ENCODE results near the gene ZNF710. TPM values are rescaled to one million over a fixed set of nuclear protein-coding genes. Genes with fewer than 3 reads are reported as not detected.
"Not testable (repeated sequence)": the region's sequence is repeated elsewhere in the genome, so short reads cannot be mapped to it uniquely, and the experiment has no call there.

The ZNF710 gene, protein sequence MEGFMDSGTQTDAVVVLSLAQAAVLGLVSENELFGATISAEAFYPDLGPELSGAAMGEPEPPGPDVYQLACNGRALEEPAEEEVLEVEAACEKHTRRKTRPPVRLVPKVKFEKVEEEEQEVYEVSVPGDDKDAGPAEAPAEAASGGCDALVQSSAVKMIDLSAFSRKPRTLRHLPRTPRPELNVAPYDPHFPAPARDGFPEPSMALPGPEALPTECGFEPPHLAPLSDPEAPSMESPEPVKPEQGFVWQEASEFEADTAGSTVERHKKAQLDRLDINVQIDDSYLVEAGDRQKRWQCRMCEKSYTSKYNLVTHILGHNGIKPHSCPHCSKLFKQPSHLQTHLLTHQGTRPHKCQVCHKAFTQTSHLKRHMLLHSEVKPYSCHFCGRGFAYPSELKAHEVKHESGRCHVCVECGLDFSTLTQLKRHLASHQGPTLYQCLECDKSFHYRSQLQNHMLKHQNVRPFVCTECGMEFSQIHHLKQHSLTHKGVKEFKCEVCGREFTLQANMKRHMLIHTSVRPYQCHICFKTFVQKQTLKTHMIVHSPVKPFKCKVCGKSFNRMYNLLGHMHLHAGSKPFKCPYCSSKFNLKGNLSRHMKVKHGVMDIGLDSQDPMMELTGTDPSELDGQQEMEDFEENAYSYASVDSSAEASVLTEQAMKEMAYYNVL
- 31.4 TPM for total RNA-seq

DNA sequence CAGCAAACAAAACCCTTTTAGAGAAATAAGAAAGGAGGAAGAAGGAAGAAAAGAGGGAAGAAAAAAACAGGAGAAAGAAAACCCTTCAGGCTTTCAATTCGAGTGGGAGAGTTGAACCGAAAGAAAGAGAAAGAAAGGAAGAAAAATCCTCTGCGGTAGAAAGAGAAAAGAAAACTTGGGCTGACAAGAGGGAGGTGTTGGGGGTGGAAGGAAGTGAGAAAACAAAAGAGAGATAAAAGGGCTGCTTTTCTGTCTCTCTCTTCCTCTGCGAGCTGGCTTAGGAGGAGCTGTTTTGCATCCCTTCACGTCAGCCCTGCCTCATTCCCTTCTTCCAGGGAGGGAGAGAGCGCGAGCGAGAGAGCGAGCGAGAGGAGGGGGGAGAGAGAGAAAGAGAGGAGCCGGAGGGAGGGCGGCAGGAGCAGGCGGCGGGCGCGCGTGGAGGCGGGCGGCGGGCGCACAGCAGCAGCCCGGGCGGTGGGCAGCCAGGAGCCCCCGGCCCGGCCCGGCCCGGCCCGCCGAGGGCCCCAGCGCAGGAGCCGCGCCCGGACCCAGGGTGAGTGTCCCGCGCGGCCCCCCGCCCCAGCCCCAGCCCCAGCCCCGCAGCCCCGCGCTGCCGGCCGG, at the start of gene ZNF710:
Gene ZNF710 (plus strand): TSS at position 263 of the 621 bp plus-strand sequence. CDS start 65,814 bp downstream, outside the sequence.
- peak; percentile 67 for DNase-seq (ENCODE audit: low spot score)

DNA sequence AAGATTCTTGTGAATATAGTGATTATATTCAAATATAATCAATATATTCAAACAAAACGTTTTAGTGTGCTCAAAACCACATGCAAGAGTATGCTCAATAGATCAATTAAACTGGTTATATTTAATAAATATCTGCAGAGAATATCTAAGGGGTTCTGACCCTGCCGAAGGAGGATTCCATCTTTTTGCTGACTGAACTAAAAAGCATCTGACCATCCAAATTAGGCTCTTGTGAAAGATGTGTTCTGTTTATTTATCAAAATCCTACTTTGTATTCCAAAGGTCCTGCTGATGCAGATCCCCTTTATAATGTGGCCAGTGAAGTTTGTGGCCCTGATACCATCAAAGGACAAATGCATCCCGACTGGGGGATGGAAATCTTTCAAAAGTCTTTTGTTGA, 46.6 kb upstream of the ZNF710 start:
- no peak for DNase-seq (ENCODE audit: low spot score)

DNA sequence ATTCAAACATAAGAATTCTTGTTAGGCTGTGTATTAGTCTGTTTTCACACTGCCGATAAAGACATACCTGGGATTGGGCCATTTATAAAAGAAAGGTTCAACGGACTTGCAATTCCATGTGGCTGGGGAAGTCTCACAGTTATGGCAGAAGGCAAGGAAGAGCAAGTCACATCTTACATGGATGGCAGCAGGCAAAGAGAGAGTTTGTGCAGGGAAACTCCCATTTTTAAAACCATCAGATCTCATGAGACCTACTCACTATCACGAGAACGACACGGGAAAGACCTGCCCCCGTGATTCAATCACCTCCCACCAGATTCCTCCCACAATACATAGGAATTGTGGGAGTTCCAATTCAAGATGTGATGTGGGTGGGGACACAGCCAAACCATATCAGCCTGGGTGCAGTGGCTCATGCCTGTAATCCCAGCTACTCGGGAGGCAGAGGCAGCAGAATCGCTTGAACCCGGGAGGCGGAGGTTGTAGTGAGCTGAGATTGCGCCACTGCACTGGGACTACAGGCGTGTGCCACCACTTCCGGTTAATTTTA, 45.6 kb upstream of the ZNF710 start:
- not testable (repeated sequence) for DNase-seq (ENCODE audit: low spot score)

DNA sequence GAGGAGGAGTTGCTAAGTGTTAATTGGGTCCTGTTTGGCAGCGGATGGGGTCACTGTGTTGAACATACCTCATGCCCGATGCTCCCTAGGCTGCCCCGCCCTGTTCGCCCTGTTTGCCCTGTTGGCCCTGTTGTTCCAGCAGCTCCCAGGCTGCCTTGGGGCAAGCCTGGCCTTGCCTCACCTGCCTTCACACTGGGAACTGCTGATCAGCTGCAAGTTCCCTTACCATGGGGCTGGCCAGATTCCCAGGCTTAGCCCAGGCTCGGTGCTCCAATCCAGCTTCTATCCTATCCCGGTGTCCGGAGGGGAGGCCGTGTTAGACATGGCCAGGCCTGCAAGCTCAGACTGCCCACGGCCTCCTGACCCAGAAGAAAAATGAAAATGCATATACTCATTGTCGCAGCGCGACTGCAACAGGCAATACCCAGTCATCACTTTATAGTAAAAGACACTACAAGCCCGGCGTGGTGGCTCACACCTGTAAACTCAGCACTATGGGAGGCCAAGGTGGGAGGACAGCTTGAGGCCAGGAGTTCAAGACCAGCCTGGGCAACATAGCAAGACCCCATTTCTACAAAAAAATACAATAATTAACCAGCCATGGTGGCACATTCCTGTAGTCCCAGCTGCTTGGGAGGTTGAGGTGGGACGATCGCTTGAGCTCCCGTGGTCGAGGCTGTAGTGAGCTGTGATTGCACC, 42.9 kb upstream of the ZNF710 start:
- DNase-seq (ENCODE audit: low spot score), result peak; percentile 81

DNA sequence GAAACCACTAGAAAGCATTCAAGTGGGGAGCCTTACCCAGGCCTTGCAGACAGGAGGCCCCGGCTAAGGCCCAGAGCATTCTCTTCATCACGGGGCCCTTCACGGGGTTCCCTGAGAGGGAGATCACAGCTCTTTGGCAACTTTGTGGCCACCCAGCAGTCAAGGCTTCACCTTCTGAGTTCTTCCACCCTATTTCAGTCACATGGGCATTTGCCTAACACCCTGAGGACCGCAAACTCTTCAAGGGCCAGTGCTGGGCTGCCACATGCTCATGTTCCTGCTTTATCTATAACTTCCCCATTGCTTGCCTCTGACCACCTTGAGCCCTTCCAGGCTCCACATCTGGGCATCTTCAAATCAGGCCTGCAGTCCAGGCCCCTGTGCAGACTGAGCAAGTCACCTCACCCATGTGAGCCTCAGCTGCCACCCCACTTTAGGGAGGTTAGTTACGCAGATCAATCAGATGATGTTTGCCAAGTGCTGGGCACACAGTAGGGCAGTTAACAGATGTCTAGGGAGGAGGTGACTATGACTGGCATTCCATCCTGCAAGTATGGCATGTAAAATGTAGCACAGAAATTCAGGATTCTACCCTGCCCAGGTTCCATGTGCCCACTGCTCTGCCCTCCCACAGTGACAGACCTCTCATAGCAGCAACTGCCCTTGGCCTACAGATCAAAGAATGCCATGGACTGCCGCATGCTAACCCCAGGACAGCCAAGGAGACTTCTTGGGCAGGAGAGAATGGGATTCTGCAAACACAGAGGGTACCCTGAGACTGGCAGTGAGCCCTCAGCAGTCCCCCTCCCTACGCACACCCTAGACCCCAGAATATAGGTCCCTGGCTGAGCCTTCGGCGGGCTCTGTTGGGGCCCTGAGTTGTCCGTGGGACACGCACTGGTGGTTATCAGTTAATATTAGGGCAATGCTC, 37.6 kb upstream of the ZNF710 start:
- no peak for DNase-seq (ENCODE audit: low spot score)

DNA sequence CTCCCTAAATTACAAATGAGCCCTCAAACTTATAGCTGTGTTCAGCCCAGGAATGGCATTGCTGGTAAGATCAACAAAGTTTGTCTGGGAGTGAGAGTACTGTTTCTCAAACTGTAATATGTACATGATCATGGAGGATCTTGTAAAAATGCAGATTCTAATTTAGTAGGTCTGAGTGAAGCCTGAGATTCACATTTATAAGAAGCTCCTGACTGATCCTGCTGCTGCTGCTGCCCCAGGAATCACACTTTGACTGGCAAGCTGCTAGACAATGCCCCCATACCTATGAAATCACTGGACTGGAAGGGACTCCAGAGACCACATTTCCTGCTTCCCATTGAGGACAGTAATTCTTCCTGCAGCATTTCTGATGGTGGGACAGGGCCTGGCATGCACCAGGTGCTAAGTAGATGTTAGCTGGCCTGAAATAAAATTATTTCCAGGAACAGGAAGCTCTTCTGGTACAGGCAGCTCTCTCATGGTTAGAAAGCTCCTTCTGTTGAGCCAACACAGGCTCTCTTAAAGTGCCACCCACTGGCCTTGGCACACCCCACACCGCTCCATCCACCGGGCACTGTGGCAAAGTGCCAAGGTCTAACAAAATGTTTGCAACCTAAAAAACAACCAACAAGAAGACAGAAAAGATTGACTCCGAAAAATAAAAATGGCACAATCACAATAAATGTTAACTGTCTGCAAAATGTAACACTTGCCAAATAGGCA, 36.7 kb upstream of the ZNF710 start:
- DNase-seq (ENCODE audit: low spot score), result no peak

DNA sequence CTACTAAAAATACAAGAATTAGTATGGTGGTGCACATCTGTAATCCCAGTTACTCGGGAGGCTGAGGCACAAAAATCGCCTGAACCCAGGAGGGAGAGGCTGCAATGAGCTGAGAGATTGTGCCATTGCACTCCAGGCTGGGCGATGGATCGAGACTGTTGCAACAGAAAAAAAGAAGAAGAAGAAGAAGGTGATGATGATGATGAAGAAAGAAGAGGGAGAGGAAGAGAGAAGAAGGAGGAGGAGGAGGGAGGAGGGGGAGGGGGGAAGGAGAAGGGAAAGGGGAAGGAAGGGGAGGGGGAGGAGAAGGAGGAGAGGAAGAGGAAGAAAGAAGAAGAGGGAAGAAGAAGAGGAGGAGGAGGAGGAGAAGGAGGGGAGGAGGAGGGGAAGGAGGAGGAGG, 33.2 kb upstream of the ZNF710 start:
- no peak for DNase-seq (ENCODE audit: low spot score)

DNA sequence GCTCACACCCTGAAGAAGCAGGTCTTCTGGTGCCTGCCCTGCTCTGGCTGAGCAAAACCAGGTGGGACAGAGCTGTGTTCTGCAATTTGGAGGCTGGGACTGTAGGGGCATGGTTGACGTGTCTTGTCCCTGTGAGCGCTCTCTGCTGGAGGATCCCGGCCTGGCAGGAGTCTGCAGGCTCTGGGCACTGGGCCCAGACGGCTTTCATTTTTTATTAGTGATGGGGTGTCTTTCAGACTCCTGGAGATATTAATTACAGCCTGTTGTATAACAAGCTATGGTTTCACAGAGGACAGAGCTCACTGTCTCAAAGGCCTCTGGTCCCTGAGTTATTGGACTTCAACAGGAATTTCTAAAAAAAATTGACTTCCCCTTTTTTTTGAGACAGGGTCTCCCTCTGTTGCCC, 29.5 kb upstream of the ZNF710 start:
- peak; percentile 50 for DNase-seq (ENCODE audit: low spot score)

DNA sequence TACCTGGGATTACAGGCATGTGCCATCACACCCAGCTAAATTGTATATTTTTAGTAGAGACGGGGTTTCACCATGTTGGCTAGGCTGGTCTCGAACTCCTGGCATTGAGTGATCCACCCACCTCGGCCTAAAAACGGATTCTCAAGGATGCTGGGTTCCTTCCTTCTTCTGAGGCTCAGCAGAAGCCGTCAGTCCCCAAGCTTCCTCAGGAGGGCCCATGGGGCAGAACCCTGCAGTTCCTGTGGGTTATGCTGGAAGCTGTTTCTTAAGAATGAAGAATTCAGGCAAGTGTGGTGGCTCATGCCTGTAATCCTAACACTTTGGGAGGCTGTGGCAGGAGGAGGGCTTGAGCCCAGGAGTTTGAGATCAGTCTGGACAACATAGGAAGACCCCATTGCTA, 29.0 kb upstream of the ZNF710 start:
- DNase-seq (ENCODE audit: low spot score), result no peak

DNA sequence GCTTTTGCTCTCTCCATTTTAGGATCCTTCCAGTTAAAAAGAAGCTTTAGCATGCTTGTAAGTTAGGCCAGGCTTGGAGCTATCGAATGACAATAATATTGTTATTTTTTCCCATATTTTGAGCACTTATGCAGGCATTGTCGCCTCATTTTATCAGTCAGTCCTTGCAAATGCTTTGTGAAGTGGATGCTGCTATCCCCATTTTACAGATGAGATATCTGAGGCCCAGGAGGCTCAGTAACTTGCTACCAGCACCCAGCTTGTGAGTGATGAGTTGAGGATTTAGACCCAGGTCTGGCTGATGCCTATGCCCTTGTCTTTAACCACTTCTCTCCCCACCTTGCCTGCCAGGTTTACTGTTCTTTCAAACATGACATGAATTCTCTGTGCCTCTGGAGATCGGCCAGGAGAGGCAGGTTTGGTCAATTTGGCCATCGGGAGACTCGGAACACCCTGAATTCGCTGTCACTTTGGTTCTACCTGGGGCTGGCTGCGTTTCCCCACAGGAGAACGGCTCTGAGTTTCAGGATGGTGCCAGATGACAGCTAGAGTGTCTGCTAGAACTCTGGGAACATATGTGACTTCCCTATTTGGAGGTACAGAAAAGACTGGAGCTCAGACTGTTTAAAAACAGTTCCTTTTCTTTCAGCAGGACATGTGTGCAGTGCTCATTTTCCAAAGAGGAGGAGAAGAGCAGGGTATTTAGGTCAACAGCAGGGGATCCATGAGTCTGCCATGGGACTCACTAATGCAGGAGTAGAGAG, 25.5 kb upstream of the ZNF710 start:
- DNase-seq (ENCODE audit: low spot score), result no peak

DNA sequence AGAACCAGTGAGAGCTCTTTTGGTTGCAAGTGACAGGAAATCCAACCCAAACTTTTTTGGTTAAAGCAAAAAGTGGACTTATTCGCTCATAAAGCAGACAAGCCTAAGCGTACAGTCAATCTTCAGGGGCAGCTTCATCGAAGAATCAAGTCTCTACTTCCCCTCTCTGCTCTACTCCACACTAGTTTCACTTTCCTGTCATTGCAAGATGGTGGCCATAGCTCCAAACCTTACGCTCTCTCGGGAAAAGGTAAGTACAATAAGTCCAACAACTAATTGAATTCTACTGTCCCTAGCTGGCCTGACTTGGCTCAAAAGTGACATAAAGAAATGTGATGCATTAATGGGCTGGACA, 24.9 kb upstream of the ZNF710 start:
- no peak for DNase-seq (ENCODE audit: low spot score)

DNA sequence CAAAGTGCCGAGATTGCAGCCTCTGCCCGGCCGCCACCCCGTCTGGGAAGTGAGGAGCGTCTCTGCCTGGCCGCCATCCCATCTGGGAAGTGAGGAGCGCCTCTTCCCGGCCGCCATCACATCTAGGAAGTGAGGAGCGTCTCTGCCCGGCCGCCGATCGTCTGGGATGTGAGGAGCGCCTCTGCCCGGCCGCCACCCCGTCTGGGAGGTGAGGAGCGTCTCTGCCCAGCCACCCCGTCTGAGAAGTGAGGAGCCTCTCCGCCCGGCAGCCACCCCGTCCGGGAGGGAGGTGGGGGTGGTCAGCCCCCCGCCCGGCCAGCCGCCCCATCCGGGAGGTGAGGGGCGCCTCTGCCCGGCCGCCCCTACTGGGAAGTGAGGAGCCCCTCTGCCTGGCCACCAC, 23.3 kb upstream of the ZNF710 start:
- not testable (repeated sequence) for DNase-seq (ENCODE audit: low spot score)

DNA sequence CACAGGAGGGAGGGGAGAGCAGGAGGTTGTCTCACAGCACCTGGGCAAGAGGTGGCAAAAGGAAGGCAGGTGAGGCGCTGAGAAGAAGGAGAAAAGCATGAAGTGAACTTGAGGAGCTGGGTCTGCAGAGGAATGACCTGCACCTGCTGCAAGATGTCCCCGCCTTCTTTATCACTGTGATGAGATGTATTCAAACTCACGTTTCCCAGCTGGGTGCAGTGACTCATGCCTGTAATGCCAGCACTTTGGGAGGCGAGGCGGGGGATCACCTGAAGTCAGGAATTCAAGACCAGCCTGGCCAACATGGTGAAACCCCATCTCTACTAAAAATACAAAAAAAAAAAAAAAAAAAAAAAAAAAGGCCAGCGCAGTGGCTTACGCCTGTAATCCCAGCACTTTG, 22.2 kb upstream of the ZNF710 start:
- DNase-seq (ENCODE audit: low spot score), result no peak

DNA sequence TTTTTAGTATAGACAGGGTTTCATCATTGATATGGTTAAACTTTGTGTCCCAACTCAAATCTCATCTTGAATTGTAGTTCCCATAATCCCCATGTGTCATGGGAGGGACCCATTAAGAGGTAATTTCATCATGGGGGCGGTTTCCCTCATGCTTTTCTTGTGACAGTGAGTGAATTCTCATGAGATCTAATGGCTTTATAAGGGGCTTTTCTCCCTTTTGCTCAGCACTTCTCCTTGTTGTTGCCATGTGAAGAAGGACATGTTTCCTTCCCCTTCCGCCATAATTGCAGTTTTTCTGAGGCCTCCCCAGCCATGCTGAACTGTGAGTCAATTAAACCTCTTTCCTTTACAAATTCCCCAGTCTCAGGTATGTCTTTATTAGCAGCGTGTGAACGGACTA, 20.2 kb upstream of the ZNF710 start:
- no peak for DNase-seq (ENCODE audit: low spot score)

DNA sequence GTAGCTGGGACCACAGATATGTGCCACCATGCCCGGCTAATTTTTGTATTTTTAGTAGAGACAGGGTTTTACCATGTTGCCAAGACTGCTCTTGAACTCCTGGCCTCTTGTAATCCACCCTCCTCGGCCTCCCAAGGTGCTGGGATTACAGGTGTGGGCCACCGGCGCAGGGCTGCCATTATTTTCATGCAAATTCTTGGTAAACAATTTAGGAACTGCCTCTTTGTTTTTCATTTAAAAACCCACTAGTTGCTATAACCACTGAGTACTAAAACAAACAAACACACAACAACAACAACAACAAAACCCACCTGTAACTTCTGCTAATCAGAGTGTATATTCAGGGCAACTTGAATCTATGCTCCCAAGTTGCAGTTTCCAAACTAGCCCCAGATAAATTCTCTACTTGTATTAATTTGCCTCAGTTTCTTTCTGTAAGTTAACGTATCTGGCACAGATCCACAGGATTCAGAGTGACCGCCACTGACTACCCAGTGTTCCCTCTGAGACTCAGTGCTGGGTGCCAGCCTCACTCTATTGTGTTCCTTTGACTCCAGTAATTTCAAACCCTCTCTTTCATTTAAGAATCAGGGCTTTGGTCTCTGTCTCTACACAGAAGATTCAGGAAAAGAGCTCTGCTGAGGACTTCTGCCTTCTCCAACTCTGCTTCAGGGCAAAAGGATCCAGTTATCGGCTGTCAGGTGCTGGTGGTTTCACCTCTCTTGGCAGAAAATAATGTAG, 18.6 kb upstream of the ZNF710 start:
- DNase-seq (ENCODE audit: low spot score), result no peak

DNA sequence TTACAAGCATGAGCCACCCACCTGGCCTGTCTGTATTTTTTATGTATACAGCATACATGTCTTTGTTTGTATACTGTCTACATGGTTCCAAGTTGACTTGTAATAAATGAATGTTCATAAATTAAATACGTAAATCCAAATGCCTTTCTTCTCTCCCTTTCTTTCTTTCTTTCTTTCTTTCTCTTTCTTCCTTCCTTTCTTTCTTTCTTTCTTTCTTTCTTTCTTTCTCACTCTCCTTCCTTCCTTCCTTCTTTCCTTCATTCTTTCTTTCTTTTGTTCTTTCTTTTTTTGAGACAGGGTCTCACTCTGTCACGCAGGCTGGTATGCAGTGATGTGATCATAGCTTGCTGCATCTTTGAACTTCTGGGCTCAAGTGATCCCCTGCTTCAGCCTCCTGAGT, 17.1 kb upstream of the ZNF710 start:
- DNase-seq (ENCODE audit: low spot score), result no peak

DNA sequence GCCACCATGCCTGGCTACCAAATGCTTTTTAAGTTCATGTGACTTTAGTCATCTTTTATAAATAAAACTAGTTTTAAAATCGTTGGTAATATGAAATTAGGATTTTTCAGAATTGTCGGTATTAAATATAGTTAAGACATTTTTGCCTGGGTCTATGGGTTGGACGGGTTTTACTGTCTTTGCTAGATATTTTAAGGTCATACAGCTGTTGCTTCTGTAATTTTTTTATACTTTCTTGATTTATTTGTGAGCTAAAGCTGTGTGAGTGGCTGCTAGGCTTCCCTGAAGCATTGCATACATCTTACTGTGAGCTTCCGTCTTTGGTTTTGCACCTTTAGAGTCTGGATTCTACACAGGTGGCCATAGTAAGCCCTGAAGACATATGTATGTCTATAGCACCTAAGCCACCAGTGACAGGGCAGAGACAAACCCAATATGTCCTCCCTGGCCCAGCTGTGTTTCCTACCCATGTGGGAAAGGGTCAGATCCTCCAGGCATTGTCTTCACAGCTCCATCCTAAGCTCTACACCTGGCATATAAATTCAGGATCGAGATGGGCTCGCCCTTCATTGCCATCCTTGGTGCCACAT, 16.6 kb upstream of the ZNF710 start:
- no peak for DNase-seq (ENCODE audit: low spot score)

DNA sequence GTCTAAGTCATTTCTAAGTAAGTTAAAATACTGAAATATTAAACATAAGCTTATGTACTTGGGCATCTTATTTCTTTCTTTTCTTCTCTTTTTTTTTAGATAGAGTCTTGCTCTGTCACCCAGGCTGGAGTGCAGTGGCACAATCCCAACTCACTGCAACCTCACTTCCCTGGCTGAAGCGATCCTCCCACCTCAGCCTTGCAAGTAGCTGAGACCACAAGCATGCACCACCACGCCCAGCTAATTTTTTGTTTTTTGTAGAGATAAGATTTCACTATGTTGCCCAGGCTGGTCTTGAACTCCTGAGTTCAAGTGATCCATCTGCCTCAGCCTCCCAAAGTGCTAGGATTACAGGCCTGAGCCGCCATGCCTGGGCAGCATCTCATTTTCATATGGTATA, 16.0 kb upstream of the ZNF710 start:
- DNase-seq (ENCODE audit: low spot score), result no peak

Data from ureter (tissue), 1 donor.